ENCODE data around the gene NOTCH4.
A peak's percentile ranks its signal among the peaks of the same experiment; 100 is the strongest.

NOTCH4 gene

GRCh38 chr6:32177183-32177787, 46.6 kb downstream of the NOTCH4 start (continued):
- TF ChIP-seq EGR2 (tag by site-specific recombination; IDR thresholded peaks at IDR 0.05; ENCODE audit: low read depth) (no peak), ZNF692 (tag by site-specific recombination; IDR thresholded peaks at IDR 0.05) (peak; percentile 95), ZNF768 (tag by site-specific recombination; IDR thresholded peaks at IDR 0.05) (no peak), ZNF10 (tag by site-specific recombination; IDR thresholded peaks at IDR 0.05) (0 out of 2 replicates have a peak, but pooled peaks have one; percentile 47), KLF10 (tag by site-specific recombination; IDR thresholded peaks at IDR 0.05) (peak; percentile 66), ZNF677 (tag by site-specific recombination; IDR thresholded peaks at IDR 0.05) (no peak), ZBTB6 (tag by site-specific recombination; IDR thresholded peaks at IDR 0.05) (no peak), HIC1 (tag by site-specific recombination; IDR thresholded peaks at IDR 0.05) (no peak), PRDM2 (tag by site-specific recombination; IDR thresholded peaks at IDR 0.05; ENCODE audit: borderline replicate concordance) (no peak), ZXDB (tag by site-specific recombination; IDR thresholded peaks at IDR 0.05) (peak; percentile 52; the same call in 1 of the 2 replicates), REST (tag by site-specific recombination; IDR thresholded peaks at IDR 0.05) (no peak), ZNF704 (tag by site-specific recombination; IDR thresholded peaks at IDR 0.05) (no peak), ZBTB17 (tag by site-specific recombination; IDR thresholded peaks at IDR 0.05) (peak; percentile 97), ZBTB10 (tag by site-specific recombination; IDR thresholded peaks at IDR 0.05) (peak; percentile 58; the same call in 1 of the 2 replicates), ZNF341 (tag by site-specific recombination; IDR thresholded peaks at IDR 0.05; ENCODE audit: low read depth) (0 out of 2 replicates have a peak, but pooled peaks have one; percentile 41), ZNF335 (tag by site-specific recombination; conservative IDR thresholded peaks at IDR 0.05) (peak; percentile 93), ZBTB21 (tag by site-specific recombination; IDR thresholded peaks at IDR 0.05) (peak; percentile 32; the same call in 1 of the 2 replicates), CTCF (tag by site-specific recombination; IDR thresholded peaks at IDR 0.05) (no peak)

Data from HEK293 (cell line).